Hepatocyte (in vitro differentiated cells): ENCODE data around the gene LDLRAD3.

Source experiments
- EZH2 ChIP-seq: fragments of 200-600 bp; sonication (generic); IDR thresholded peaks from 2 replicates; pipeline ENCODE4 v1.6.1; 2016; ENCODE audit warnings: antibody characterized with exemption, mild to moderate bottlenecking, borderline replicate concordance
- TF ChIP-seq, protein P1 (sequence below): fragments of 200-600 bp; sonication (generic); IDR thresholded peaks from 2 replicates; pipeline ENCODE4 v1.5.1; 2016; ENCODE audit warnings: antibody characterized with exemption, mild to moderate bottlenecking; ENCODE audit not compliant: poor library complexity

DNA sequence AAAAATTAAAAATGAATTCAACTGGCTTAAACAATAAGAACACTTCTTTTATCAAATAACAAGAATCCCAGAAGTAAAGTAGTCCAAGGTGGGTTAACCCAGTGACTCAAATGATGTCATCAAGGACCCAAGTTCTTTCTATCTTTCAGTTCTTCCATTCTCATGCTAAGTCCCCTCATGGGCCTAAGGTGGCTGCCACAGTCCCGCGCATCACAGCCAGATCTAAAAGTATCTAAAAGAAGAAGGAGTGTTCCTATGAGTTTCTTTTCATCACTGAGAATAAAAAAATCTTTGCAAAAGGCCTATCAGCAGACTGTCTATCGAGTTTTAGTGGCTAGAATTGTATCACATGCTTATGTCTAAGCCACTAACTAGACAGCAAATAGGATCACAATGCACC lies 37.2 kb upstream of the LDLRAD3 start:
- TF ChIP-seq, protein P1, sequence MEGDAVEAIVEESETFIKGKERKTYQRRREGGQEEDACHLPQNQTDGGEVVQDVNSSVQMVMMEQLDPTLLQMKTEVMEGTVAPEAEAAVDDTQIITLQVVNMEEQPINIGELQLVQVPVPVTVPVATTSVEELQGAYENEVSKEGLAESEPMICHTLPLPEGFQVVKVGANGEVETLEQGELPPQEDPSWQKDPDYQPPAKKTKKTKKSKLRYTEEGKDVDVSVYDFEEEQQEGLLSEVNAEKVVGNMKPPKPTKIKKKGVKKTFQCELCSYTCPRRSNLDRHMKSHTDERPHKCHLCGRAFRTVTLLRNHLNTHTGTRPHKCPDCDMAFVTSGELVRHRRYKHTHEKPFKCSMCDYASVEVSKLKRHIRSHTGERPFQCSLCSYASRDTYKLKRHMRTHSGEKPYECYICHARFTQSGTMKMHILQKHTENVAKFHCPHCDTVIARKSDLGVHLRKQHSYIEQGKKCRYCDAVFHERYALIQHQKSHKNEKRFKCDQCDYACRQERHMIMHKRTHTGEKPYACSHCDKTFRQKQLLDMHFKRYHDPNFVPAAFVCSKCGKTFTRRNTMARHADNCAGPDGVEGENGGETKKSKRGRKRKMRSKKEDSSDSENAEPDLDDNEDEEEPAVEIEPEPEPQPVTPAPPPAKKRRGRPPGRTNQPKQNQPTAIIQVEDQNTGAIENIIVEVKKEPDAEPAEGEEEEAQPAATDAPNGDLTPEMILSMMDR, result no peak
- TF ChIP-seq EZH2, result no peak
